Measurements from ENCODE around the gene TGM5.

- TF ChIP-seq POLR2A (IDR thresholded peaks at IDR 0.05): no peak
- TF ChIP-seq, protein P1, sequence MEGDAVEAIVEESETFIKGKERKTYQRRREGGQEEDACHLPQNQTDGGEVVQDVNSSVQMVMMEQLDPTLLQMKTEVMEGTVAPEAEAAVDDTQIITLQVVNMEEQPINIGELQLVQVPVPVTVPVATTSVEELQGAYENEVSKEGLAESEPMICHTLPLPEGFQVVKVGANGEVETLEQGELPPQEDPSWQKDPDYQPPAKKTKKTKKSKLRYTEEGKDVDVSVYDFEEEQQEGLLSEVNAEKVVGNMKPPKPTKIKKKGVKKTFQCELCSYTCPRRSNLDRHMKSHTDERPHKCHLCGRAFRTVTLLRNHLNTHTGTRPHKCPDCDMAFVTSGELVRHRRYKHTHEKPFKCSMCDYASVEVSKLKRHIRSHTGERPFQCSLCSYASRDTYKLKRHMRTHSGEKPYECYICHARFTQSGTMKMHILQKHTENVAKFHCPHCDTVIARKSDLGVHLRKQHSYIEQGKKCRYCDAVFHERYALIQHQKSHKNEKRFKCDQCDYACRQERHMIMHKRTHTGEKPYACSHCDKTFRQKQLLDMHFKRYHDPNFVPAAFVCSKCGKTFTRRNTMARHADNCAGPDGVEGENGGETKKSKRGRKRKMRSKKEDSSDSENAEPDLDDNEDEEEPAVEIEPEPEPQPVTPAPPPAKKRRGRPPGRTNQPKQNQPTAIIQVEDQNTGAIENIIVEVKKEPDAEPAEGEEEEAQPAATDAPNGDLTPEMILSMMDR (IDR thresholded peaks at IDR 0.05): no peak
Observed at GRCh38 chr15:43250785-43251184, 15.9 kb downstream of the TGM5 start.

All from adrenal gland (tissue), 5 donors.